22Rv1 (cell line): Measurements from ENCODE around the gene TIE1.

ENCODE experiments used
- H3K27ac ChIP-seq: fragments of 450-650 bp; 2 replicates; pipeline ENCODE4 v1.5.1; 2017
- ZFX ChIP-seq: fragments of 450-650 bp; IDR thresholded peaks from 2 replicates; pipeline ENCODE4 v1.6.1; 2017; ENCODE audit warnings: antibody characterized with exemption, borderline replicate concordance
- TF ChIP-seq, protein P1 (sequence below): fragments of 450-650 bp; IDR thresholded peaks from 2 replicates; pipeline ENCODE4 v1.5.1; 2017; ENCODE audit warnings: mild to moderate bottlenecking

TIE1 gene

GRCh38 chr1:43294761-43295160 lies 6.0 kb upstream of the TIE1 start:
- no peak overlapping the region for H3K27ac ChIP-seq
- TF ChIP-seq, protein P1, sequence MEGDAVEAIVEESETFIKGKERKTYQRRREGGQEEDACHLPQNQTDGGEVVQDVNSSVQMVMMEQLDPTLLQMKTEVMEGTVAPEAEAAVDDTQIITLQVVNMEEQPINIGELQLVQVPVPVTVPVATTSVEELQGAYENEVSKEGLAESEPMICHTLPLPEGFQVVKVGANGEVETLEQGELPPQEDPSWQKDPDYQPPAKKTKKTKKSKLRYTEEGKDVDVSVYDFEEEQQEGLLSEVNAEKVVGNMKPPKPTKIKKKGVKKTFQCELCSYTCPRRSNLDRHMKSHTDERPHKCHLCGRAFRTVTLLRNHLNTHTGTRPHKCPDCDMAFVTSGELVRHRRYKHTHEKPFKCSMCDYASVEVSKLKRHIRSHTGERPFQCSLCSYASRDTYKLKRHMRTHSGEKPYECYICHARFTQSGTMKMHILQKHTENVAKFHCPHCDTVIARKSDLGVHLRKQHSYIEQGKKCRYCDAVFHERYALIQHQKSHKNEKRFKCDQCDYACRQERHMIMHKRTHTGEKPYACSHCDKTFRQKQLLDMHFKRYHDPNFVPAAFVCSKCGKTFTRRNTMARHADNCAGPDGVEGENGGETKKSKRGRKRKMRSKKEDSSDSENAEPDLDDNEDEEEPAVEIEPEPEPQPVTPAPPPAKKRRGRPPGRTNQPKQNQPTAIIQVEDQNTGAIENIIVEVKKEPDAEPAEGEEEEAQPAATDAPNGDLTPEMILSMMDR: no peak

- TF ChIP-seq, protein P1: no peak
- TF ChIP-seq ZFX: no peak
- no peak overlapping the region for H3K27ac ChIP-seq
Measured at GRCh38 chr1:43296207-43296606, 4.6 kb upstream of the TIE1 start.

DNA sequence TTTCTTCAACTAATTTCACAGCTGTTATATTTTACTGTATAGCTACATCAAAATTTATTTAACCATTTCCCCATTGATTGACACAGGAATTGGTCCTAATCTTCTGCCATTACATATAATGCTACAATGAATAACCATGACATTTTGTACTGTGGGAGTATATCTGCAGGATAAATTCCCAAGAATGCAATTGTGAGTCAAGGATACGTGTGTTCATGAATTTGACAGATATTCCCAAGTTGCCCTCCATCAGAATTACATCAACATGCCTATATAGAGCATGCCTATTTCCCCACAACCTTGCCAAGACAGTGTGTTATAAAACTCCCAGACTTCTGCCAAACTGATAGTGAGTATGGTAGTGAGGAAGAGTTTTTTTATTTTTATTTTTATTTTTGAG lies 2.7 kb upstream of the TIE1 start:
- TF ChIP-seq, protein P1: no peak
- no peak for TF ChIP-seq ZFX
- no peak overlapping the region for H3K27ac ChIP-seq

DNA sequence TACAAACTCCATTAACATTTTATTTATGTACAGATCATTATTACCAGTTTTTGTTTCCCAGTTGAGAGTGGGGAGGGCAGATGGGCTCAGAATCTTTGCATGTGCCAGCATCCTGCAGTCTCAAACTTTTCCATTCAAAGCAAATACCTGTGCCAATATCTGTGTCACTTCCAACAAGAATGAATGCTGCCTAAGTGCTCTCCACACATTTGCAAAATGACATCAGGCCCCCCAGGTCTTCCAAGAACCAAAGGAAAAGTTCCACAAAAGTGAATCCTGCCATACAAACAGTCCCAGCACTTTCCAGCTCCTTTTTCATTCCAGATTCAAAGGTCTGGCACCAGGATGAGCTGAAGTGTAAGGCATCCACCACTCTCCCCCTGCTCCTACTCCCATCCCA lies 1.7 kb upstream of the TIE1 start:
- TF ChIP-seq, protein P1: no peak
- TF ChIP-seq ZFX: no peak
- H3K27ac ChIP-seq: no peak overlapping the region

GRCh38 chr1:43302201-43302600 lies 1.4 kb downstream of the TIE1 start:
- no peak for TF ChIP-seq ZFX
- TF ChIP-seq, protein P1: no peak
- H3K27ac ChIP-seq: no peak overlapping the region

GRCh38 chr1:43302721-43303470 lies 2.1 kb downstream of the TIE1 start:
- no peak overlapping the region for H3K27ac ChIP-seq
- TF ChIP-seq, protein P1: no peak
- TF ChIP-seq ZFX: no peak

- TF ChIP-seq, protein P1: no peak
- no peak for TF ChIP-seq ZFX
- no peak overlapping the region for H3K27ac ChIP-seq
Measured at GRCh38 chr1:43303471-43304313, 2.9 kb downstream of the TIE1 start.
